Measurements from ENCODE around the gene POU2F3.

GRCh38 chr11:120350637-120351036 is 110.7 kb downstream of the POU2F3 start:
- TF ChIP-seq CTCF (conservative IDR thresholded peaks at IDR 0.05; ENCODE audit: low read depth, low read length) (no peak), USF2 (IDR thresholded peaks at IDR 0.05; ENCODE audit: low read depth, low read length) (no peak), BHLHE40 (IDR thresholded peaks at IDR 0.05; ENCODE audit: low read depth, low read length) (no peak), SMC3 (IDR thresholded peaks at IDR 0.05; ENCODE audit: low read depth, low read length) (no peak)
